ENCODE measurements around the gene QKI.
"Not testable (repeated sequence)": the region's sequence is repeated elsewhere in the genome, so short reads cannot be mapped to it uniquely, and the experiment has no call there.

The QKI gene

DNA sequence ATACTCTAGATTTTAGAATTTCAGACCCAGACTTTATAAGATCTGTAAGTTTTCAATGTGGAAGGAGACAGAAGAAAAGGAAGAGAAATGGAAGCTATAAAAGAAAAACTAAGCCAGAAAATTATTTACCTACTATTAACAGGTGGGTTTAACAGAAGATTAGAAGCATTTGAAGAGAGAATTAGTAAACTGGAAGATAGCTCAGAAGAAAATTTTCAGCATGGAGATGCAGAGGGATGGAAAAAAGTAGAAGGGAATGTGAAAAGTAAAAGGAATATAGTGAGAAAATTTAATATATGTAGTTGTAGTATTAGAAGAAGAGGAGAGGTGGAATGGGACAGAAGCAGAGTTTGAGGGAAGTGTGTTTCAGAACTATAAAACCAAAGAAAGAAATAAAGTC, 56.1 kb downstream of the QKI start:
- H2AFZ ChIP-seq (ENCODE audit: low read depth, low read length): no peak overlapping the region
- H3K4me1 ChIP-seq (ENCODE audit: insufficient read depth, low read length): no peaks in the 10 kb centered on the region
- no peaks in the 10 kb centered on the region for H3K27me3 ChIP-seq (ENCODE audit: insufficient read depth, low read length, poor library complexity)
- H3K4me3 ChIP-seq (ENCODE audit: low read depth in 1 of 2, low read length in 2 of 2): no peak overlapping the region
- no peaks in the 10 kb centered on the region; the same call in 1 of the 2 replicates for H3K36me3 ChIP-seq (ENCODE audit: insufficient read depth, low read length)
- no peak for ATAC-seq (ENCODE audit: insufficient read depth, low read depth)
- H3K9ac ChIP-seq (ENCODE audit: low read depth, low read length): no peak overlapping the region
- no peak for DNase-seq
- H4K20me1 ChIP-seq (ENCODE audit: insufficient read depth, low read length): no peaks in the 10 kb centered on the region; the same call in 1 of the 2 replicates
- peaks cover 22% of the 10 kb centered on the region; the same call in 1 of the 2 replicates for H3K79me2 ChIP-seq (ENCODE audit: insufficient read depth, low read length)
- TF ChIP-seq, protein P1, sequence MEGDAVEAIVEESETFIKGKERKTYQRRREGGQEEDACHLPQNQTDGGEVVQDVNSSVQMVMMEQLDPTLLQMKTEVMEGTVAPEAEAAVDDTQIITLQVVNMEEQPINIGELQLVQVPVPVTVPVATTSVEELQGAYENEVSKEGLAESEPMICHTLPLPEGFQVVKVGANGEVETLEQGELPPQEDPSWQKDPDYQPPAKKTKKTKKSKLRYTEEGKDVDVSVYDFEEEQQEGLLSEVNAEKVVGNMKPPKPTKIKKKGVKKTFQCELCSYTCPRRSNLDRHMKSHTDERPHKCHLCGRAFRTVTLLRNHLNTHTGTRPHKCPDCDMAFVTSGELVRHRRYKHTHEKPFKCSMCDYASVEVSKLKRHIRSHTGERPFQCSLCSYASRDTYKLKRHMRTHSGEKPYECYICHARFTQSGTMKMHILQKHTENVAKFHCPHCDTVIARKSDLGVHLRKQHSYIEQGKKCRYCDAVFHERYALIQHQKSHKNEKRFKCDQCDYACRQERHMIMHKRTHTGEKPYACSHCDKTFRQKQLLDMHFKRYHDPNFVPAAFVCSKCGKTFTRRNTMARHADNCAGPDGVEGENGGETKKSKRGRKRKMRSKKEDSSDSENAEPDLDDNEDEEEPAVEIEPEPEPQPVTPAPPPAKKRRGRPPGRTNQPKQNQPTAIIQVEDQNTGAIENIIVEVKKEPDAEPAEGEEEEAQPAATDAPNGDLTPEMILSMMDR (IDR thresholded peaks at IDR 0.05; ENCODE audit: borderline replicate concordance, extremely low read depth, low read length, poor library complexity, severe bottlenecking): no peak
- no peak for TF ChIP-seq EZH2 (IDR thresholded peaks at IDR 0.05; ENCODE audit: borderline replicate concordance, low read depth, low read length, severe bottlenecking)
- H3K27ac ChIP-seq (ENCODE audit: low read length): no peak overlapping the region
- H3K9me3 ChIP-seq (ENCODE audit: insufficient read depth, low read length, severe bottlenecking): peaks cover 12% of the 10 kb centered on the region
- no peak overlapping the region for H3K4me2 ChIP-seq (ENCODE audit: insufficient read depth, low read length)

DNA sequence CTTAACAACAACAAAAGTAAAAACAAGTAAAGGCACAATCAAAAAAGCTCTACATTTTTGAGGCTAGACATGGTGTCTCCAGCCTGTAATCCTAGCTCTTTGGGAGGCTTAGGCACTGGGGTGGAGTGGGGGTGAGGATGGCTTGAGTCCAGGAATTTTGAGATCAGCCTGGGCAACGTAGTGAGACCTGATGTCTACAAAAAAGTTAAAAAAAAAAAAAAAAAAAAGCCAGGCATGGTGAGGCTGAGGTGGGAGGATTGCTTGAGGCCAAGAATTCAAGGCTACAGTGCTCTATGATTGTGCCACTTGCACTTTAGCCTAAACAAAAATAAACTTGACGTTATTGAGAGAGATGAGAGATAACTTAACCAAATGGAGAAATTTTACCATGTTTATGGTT, 60.1 kb downstream of the QKI start:
- no peak overlapping the region for H3K4me2 ChIP-seq (ENCODE audit: insufficient read depth, low read length)
- H3K9me3 ChIP-seq (ENCODE audit: insufficient read depth, low read length, severe bottlenecking): peaks cover 9% of the 10 kb centered on the region
- peaks cover 19% of the 10 kb centered on the region for H3K79me2 ChIP-seq (ENCODE audit: insufficient read depth, low read length)
- no peaks in the 10 kb centered on the region; the same call in 1 of the 2 replicates for H4K20me1 ChIP-seq (ENCODE audit: insufficient read depth, low read length)
- H3K4me3 ChIP-seq (ENCODE audit: low read depth in 1 of 2, low read length in 2 of 2): no peak overlapping the region
- no peaks in the 10 kb centered on the region for H3K27me3 ChIP-seq (ENCODE audit: insufficient read depth, low read length, poor library complexity)
- no peaks in the 10 kb centered on the region; the same call in 1 of the 2 replicates for H3K36me3 ChIP-seq (ENCODE audit: insufficient read depth, low read length)
- H3K4me1 ChIP-seq (ENCODE audit: insufficient read depth, low read length): no peaks in the 10 kb centered on the region
- H3K9ac ChIP-seq (ENCODE audit: low read depth, low read length): no peak overlapping the region
- no peak overlapping the region for H2AFZ ChIP-seq (ENCODE audit: low read depth, low read length)
- DNase-seq: no peak
- no peak for ATAC-seq (ENCODE audit: insufficient read depth, low read depth)
- TF ChIP-seq, protein P1 (IDR thresholded peaks at IDR 0.05; ENCODE audit: borderline replicate concordance, extremely low read depth, low read length, poor library complexity, severe bottlenecking): no peak
- TF ChIP-seq EZH2 (IDR thresholded peaks at IDR 0.05; ENCODE audit: borderline replicate concordance, low read depth, low read length, severe bottlenecking): no peak
- H3K27ac ChIP-seq (ENCODE audit: low read length): no peak overlapping the region

DNA sequence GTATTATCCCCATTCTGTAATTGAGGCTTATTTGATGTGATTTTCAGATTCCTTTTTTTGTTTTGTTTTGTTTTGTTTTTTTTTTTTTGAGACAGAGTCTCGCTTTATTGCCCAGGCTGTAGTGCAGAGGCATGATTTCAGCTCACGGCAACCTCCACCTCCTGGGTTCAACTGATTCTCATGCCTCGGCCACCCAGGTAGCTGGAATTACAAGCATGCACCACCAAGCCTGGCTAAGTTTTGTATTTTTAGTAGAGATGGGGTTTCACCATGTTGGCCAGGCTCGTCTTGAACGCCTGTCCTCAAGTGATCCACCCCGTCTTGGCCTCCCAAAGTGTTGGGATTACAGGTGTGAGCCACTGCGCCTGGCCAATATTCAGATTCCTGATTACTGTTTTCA, 62.4 kb downstream of the QKI start:
- DNase-seq; H3K27ac ChIP-seq (ENCODE audit: low read length); H3K4me1 ChIP-seq (ENCODE audit: insufficient read depth, low read length); H3K27me3 ChIP-seq (ENCODE audit: insufficient read depth, low read length, poor library complexity); H3K9me3 ChIP-seq (ENCODE audit: insufficient read depth, low read length, severe bottlenecking); ATAC-seq (ENCODE audit: insufficient read depth, low read depth); H3K4me2 ChIP-seq (ENCODE audit: insufficient read depth, low read length); H2AFZ ChIP-seq (ENCODE audit: low read depth, low read length); H3K9ac ChIP-seq (ENCODE audit: low read depth, low read length); H3K36me3 ChIP-seq (ENCODE audit: insufficient read depth, low read length); H3K4me3 ChIP-seq (ENCODE audit: low read depth in 1 of 2, low read length in 2 of 2); H4K20me1 ChIP-seq (ENCODE audit: insufficient read depth, low read length): not testable (repeated sequence)
- peaks cover 13% of the 10 kb centered on the region for H3K79me2 ChIP-seq (ENCODE audit: insufficient read depth, low read length)

DNA sequence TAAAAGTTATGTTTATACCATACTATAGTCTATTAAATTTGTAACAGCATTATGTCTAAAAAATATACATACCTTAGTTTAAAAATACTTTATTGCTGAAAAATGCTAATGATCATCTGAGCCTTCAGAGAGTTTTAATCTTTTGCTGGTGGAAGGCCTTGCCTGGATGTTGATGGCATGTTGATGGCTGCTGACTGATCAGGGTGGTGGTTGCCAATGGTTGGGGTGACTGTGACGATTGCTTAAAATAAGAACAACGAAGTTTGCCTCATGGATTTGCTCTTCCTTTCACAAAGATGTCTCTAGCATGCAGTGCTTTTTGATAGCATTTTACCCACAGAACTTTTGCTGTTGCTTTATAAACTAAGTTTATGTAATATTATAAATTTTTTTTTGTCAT, 68.6 kb downstream of the QKI start:
- Histone ChIP-seq H3K36me3 (ENCODE audit: insufficient read depth, low read length) (no peaks in the 10 kb centered on the region; the same call in 1 of the 2 replicates), H3K9me3 (ENCODE audit: insufficient read depth, low read length, severe bottlenecking) (no peaks in the 10 kb centered on the region), H4K20me1 (ENCODE audit: insufficient read depth, low read length) (peaks cover 4% of the 10 kb centered on the region; the same call in 1 of the 2 replicates), H3K4me2 (ENCODE audit: insufficient read depth, low read length) (no peak overlapping the region), H3K27ac (ENCODE audit: low read length) (no peak overlapping the region), H3K4me3 (ENCODE audit: low read depth in 1 of 2, low read length in 2 of 2) (no peak overlapping the region), H3K9ac (ENCODE audit: low read depth, low read length) (no peak overlapping the region), H3K27me3 (ENCODE audit: insufficient read depth, low read length, poor library complexity) (no peaks in the 10 kb centered on the region), H3K79me2 (ENCODE audit: insufficient read depth, low read length) (peaks cover 45% of the 10 kb centered on the region), H3K4me1 (ENCODE audit: insufficient read depth, low read length) (no peaks in the 10 kb centered on the region), H2AFZ (ENCODE audit: low read depth, low read length) (no peak overlapping the region)
- ATAC-seq (ENCODE audit: insufficient read depth, low read depth) (no peak), DNase-seq (no peak)
- TF ChIP-seq, protein P1 (IDR thresholded peaks at IDR 0.05; ENCODE audit: borderline replicate concordance, extremely low read depth, low read length, poor library complexity, severe bottlenecking): no peak
- TF ChIP-seq EZH2 (IDR thresholded peaks at IDR 0.05; ENCODE audit: borderline replicate concordance, low read depth, low read length, severe bottlenecking): no peak

All from DND-41 (cell line).